Natural killer cell (primary cell): ENCODE results near the gene NKD1. TPM values are rescaled to one million over a fixed set of nuclear protein-coding genes. Genes with fewer than 3 reads are reported as not detected.

Experiments used
- ATAC-seq, 3 donors: fragments of 150-1000 bp in 2 of 3; fragments of 200-7000 bp in 1 of 3; cut with Tn5 transposase; 1 replicate in 1 of 3; 2 replicates in 2 of 3; pipeline ENCODE4 v1.10.0; 2021; ENCODE audit warnings: mild to moderate bottlenecking in 2 of 3, moderate library complexity in 2 of 3
- DNase-seq, 2 donors: peaks; one replicate each; pipeline versions ENCODE4 v3.0.0 to v3.0.0-alpha.2; 2013 to 2021; ENCODE audit warnings: mixed read lengths in 1 of 2
- H3K27ac ChIP-seq: one replicate; pipeline ENCODE4 v1.5.1; 2013; ENCODE audit warnings: mild to moderate bottlenecking, low read length
- H3K27me3 ChIP-seq: one replicate; pipeline ENCODE4 v1.6.1; 2013; ENCODE audit warnings: low read length; ENCODE audit not compliant: control insufficient read depth, insufficient read depth
- H3K36me3 ChIP-seq: one replicate; pipeline ENCODE4 v1.6.1; 2013; ENCODE audit warnings: low read length; ENCODE audit not compliant: control insufficient read depth, insufficient read depth
- H3K4me1 ChIP-seq: one replicate; pipeline ENCODE4 v1.6.1; 2013; ENCODE audit warnings: low read length; ENCODE audit not compliant: control insufficient read depth, insufficient read depth
- H3K4me3 ChIP-seq: one replicate; pipeline ENCODE4 v1.5.1; 2013; ENCODE audit warnings: low read length
- H3K9me3 ChIP-seq: one replicate; pipeline ENCODE4 v1.6.1; 2013; ENCODE audit warnings: low read length; ENCODE audit not compliant: control insufficient read depth, insufficient read depth
- H3K27ac Mint-ChIP-seq, 2 donors: one replicate each; pipeline ENCODE4 v1.8.0; 2022; ENCODE audit warnings: mild to moderate bottlenecking in 2 of 2, mixed read lengths in 2 of 2, moderate library complexity in 1 of 2
- H3K27me3 Mint-ChIP-seq, 2 donors: one replicate each; pipeline ENCODE4 v1.8.0; 2022; ENCODE audit warnings: low read depth in 2 of 2, mixed read lengths in 2 of 2
- H3K36me3 Mint-ChIP-seq: one replicate; pipeline ENCODE4 v1.8.0; 2022; ENCODE audit warnings: mixed read lengths
- H3K4me1 Mint-ChIP-seq, 2 donors: one replicate each; pipeline ENCODE4 v1.8.0; 2022; ENCODE audit warnings: mixed read lengths in 2 of 2
- H3K4me3 Mint-ChIP-seq: one replicate; pipeline ENCODE4 v1.8.0; 2022; ENCODE audit warnings: mild to moderate bottlenecking, moderate library complexity, mixed read lengths
- H3K9me3 Mint-ChIP-seq, 2 donors: one replicate each; pipeline ENCODE4 v1.8.0; 2022; ENCODE audit warnings: mixed read lengths in 2 of 2
- WGBS: methylation state at CpG from one replicate; pipeline ENCODE4 v1.1.7; 2013; ENCODE audit warnings: missing lambda C conversion rate; ENCODE audit not compliant: insufficient coverage; 5-methylcytosine and 5-hydroxymethylcytosine counted together
- intact Hi-C: fragments of 100-400 bp; cut with micrococcal nuclease; formaldehyde crosslinking; loops from one replicate; pipeline ENCODE4 v1.14.2; 2022
- total RNA-seq, 4 donors: library from RNA; stranded (reverse); fragments of 120-200 nt in 1 of 4; gene quantifications; one replicate each; pipeline versions ENCODE4 v1.2.3 to v1.2.4, GENCODE V29; 2013 to 2022
- TF ChIP-seq, protein P1 (sequence below): fragments of 200-600 bp; IDR thresholded peaks from one replicate; pipeline ENCODE4 v1.8.0; 2022; ENCODE audit warnings: antibody characterized with exemption

NKD1 gene
- total RNA-seq, 3 donors from 2014 or later (not counting 1 experiment from before 2014, with no cell fraction given), result 0.75 to 1.5 (median 1.0) TPM

DNA sequence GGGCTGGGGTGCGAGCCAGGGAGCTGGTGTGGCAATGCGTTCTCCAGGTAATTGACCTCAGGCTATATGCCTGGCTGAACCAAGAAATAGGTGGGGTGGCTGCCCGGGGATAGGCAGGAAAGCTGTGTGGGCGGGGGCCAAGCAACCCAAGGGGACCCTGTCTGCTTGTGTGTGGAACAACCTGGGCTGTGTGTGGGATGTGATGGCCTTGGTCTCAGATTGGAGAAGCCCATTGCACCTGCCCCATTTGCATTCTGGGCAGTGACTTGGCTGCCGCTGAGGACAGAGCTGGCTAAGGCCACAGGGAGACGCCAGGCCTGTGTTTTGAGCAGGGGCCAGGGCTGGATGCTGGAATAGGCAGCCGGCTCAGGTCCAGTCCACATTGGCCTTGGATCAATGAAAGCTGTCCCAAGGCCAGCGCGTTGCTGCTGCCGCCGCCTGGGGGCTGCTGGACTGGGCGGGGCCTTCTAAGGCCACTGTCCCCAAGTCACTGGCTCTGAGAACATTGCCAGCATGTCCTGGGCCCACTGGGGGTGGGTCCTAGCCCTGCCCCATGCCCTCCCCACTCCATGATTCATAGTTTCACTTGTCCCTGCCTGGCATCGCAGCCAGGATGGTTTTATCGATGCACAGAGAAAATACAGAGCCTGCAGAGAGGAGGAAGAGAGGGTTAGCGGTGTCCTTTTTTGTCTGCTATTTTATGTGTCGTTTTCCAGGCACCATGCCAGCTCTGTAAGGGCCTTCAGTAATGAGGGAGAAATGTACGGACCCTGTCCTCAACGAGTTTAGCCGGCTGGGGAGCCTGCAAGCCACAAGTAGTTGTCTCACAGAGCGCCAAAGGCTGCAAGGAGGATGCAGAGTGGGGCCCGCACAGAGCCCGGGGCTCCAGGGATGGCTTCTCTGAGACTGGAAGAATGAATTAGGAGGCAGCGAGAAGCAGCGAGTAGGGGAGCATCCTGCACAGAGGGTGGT is 43.9 kb downstream of the NKD1 start:
- intact Hi-C loops, result no loop called here
- Histone ChIP-seq H3K4me3 (no peak overlapping the region), H3K27ac (no peak overlapping the region), H3K27me3 (no peaks in the 10 kb centered on the region), H3K4me1 (peaks cover 22% of the 10 kb centered on the region), H3K9me3 (no peaks in the 10 kb centered on the region), H3K36me3 (no peaks in the 10 kb centered on the region)
- ATAC-seq, result no peak
- TF ChIP-seq, protein P1, sequence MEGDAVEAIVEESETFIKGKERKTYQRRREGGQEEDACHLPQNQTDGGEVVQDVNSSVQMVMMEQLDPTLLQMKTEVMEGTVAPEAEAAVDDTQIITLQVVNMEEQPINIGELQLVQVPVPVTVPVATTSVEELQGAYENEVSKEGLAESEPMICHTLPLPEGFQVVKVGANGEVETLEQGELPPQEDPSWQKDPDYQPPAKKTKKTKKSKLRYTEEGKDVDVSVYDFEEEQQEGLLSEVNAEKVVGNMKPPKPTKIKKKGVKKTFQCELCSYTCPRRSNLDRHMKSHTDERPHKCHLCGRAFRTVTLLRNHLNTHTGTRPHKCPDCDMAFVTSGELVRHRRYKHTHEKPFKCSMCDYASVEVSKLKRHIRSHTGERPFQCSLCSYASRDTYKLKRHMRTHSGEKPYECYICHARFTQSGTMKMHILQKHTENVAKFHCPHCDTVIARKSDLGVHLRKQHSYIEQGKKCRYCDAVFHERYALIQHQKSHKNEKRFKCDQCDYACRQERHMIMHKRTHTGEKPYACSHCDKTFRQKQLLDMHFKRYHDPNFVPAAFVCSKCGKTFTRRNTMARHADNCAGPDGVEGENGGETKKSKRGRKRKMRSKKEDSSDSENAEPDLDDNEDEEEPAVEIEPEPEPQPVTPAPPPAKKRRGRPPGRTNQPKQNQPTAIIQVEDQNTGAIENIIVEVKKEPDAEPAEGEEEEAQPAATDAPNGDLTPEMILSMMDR, result no peak
- WGBS, result 76% methylated on average over 24 of the region's 24 CpGs
- no peaks in the 10 kb centered on the region for H3K36me3 Mint-ChIP-seq
- no peak overlapping the region for H3K4me3 Mint-ChIP-seq
- peaks cover 0 to 3% of the 10 kb centered on the region in 2 donors for H3K27me3 Mint-ChIP-seq
- H3K27ac Mint-ChIP-seq, result no peak overlapping the region
- DNase-seq, result no peak
- peaks cover 0 to 3% of the 10 kb centered on the region in 2 donors for H3K9me3 Mint-ChIP-seq
- peaks cover 23 to 24% of the 10 kb centered on the region in 2 donors for H3K4me1 Mint-ChIP-seq

GRCh38 chr16:50592996-50593395 is 44.8 kb downstream of the NKD1 start:
- peaks cover 23 to 24% of the 10 kb centered on the region in 2 donors for H3K4me1 Mint-ChIP-seq
- Histone ChIP-seq H3K27ac (no peak overlapping the region), H3K27me3 (no peaks in the 10 kb centered on the region), H3K4me3 (no peak overlapping the region), H3K4me1 (peaks cover 22% of the 10 kb centered on the region), H3K9me3 (no peaks in the 10 kb centered on the region), H3K36me3 (no peaks in the 10 kb centered on the region)
- no peak overlapping the region for H3K27ac Mint-ChIP-seq
- 94% methylated on average over 6 of the region's 7 CpGs for WGBS
- peaks cover 0 to 3% of the 10 kb centered on the region in 2 donors for H3K27me3 Mint-ChIP-seq
- no peak for ATAC-seq
- DNase-seq, result no peak
- H3K9me3 Mint-ChIP-seq, result no peaks in the 10 kb centered on the region
- intact Hi-C loops, result no loop called here
- H3K36me3 Mint-ChIP-seq, result no peaks in the 10 kb centered on the region
- H3K4me3 Mint-ChIP-seq, result no peak overlapping the region
- TF ChIP-seq, protein P1, result no peak

DNA sequence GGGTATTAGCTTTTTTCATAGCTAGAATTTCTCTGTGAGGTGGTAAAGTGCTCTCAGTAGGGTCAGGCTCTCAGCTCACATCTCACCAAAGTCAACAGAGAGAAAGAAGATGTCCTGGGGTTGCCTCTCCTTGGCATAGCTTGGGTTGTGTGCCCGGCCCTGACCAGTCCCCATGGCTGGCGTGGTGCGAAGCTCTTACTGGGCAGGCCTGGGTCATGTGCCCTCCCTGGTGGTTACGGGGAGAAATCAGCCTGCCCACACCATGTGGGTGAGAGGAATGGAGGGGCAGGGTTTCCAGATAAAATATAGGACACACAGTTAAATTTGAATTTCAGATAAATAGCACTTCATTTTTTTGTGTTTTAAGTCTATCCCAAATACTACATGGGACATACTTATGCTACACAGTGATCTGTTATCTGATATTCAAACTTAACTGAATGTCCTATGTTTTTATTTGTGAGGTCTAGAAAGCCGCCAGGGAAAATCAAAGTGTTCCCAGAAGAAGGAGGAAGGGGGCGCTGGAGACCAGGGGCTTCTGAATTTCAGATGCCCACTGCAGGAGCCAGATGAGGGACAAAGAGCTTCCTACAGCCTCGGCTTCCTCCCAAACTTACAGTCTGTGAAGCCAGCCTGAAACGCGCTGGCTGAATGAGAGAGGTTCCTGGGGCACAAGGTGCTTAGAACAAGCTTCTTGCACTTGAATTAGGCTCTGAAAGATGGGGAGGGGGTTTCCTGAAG is 45.4 kb downstream of the NKD1 start:
- intact Hi-C loops, result no loop called here
- Mint-ChIP-seq H3K36me3 (no peaks in the 10 kb centered on the region), H3K27ac (no peak overlapping the region), H3K9me3 (no peaks in the 10 kb centered on the region), H3K4me3 (no peak overlapping the region), H3K27me3 (peaks cover 0 to 3% of the 10 kb centered on the region in 2 donors), H3K4me1 (peaks cover 23 to 24% of the 10 kb centered on the region in 2 donors)
- no peaks in the 10 kb centered on the region for H3K27me3 ChIP-seq
- no peaks in the 10 kb centered on the region for H3K36me3 ChIP-seq
- ATAC-seq (no peak), DNase-seq (no peak)
- no peaks in the 10 kb centered on the region for H3K9me3 ChIP-seq
- WGBS, result 93% methylated on average over 9 of the region's 9 CpGs
- H3K4me3 ChIP-seq, result no peak overlapping the region
- TF ChIP-seq, protein P1, result no peak
- H3K27ac ChIP-seq, result no peak overlapping the region
- H3K4me1 ChIP-seq, result peaks cover 20% of the 10 kb centered on the region
